Smooth muscle cell (in vitro differentiated cells): ENCODE results near the gene LENG9. TPM values are rescaled to one million over a fixed set of nuclear protein-coding genes. Genes with fewer than 3 reads are reported as not detected.
"Not testable (repeated sequence)": the region's sequence is repeated elsewhere in the genome, so short reads cannot be mapped to it uniquely, and the experiment has no call there.

Experiments
- DNase-seq: peaks from one replicate; lab custom pipeline; 2025; ENCODE audit not compliant: unreplicated experiment; lab: John Stamatoyannopoulos, UW
- H2AFZ ChIP-seq: fragments of 200-600 bp; sonication (generic); 2 replicates; pipeline ENCODE4 v1.6.0; 2016; ENCODE audit warnings: antibody characterized with exemption, low read depth, mild to moderate bottlenecking
- H3F3A ChIP-seq: fragments of 200-600 bp; sonication (generic); 2 replicates; pipeline ENCODE4 v1.6.0; 2017; ENCODE audit warnings: antibody characterized with exemption, low read depth
- H3K27ac ChIP-seq: fragments of 200-600 bp; sonication (generic); 2 replicates; pipeline ENCODE4 v1.5.1; 2016; ENCODE audit warnings: low read depth, mild to moderate bottlenecking
- H3K27me3 ChIP-seq: fragments of 200-600 bp; sonication (generic); 2 replicates; pipeline ENCODE4 v1.6.1; 2016; ENCODE audit warnings: low read depth, mild to moderate bottlenecking
- H3K36me3 ChIP-seq: fragments of 200-600 bp; sonication (generic); 2 replicates; pipeline ENCODE4 v1.5.1; 2016; ENCODE audit warnings: low read depth
- H3K4me1 ChIP-seq: fragments of 200-600 bp; sonication (generic); 2 replicates; pipeline ENCODE4 v1.5.1; 2016; ENCODE audit warnings: low read depth
- H3K4me2 ChIP-seq: fragments of 200-600 bp; sonication (generic); 2 replicates; pipeline ENCODE4 v1.6.0; 2016; ENCODE audit warnings: mild to moderate bottlenecking
- H3K4me3 ChIP-seq: fragments of 200-600 bp; sonication (generic); 2 replicates; pipeline ENCODE4 v1.5.1; 2016; ENCODE audit warnings: mild to moderate bottlenecking
- H3K79me2 ChIP-seq: fragments of 200-600 bp; sonication (generic); 2 replicates; pipeline ENCODE4 v1.6.0; 2016; ENCODE audit warnings: low read depth, mild to moderate bottlenecking
- H3K9ac ChIP-seq: fragments of 200-600 bp; sonication (generic); 2 replicates; pipeline ENCODE4 v1.6.0; 2016; ENCODE audit warnings: low read depth
- H3K9me3 ChIP-seq: fragments of 200-600 bp; sonication (generic); replicated peaks from 2 replicates; pipeline ENCODE4 v1.5.1; 2016; ENCODE audit warnings: low read depth
- H4K20me1 ChIP-seq: fragments of 200-600 bp; sonication (generic); 2 replicates; pipeline ENCODE4 v1.6.0; 2016; ENCODE audit warnings: low read depth
- CTCF ChIP-seq: fragments of 200-600 bp; sonication (generic); IDR thresholded peaks from 2 replicates; pipeline ENCODE4 v1.5.1; 2017; ENCODE audit warnings: borderline replicate concordance, mild to moderate bottlenecking, antibody characterized with exemption; ENCODE audit not compliant: insufficient read depth, poor library complexity, severe bottlenecking
- WGBS: methylation state at CpG from one replicate; pipeline ENCODE4 v1.1.7; 2016; ENCODE audit warnings: low lambda C conversion rate; 5-methylcytosine and 5-hydroxymethylcytosine counted together
- polyA plus RNA-seq: library from polyadenylated mRNA; unstranded; fragments of >200 nt; fragmentation: Nextera tagmentation; extraction: Ambion mirVana; gene quantifications from 2 replicates; pipeline ENCODE4 v1.2.1, GENCODE V29; 2016
- total RNA-seq: library from RNA; depleted of rRNA; stranded (reverse); fragments of >200 nt; gene quantifications from 2 replicates; pipeline ENCODE4 v1.2.3, GENCODE V29; 2014

LENG9 gene
- total RNA-seq: 1.7 and 4.1 TPM in 2 replicates
- polyA plus RNA-seq: 0.57 and 1.3 TPM in 2 replicates

- no peaks in the 10 kb centered on the region for H3K27me3 ChIP-seq
- H3K4me1 ChIP-seq: no peaks in the 10 kb centered on the region
- no peak for TF ChIP-seq CTCF
- peak within 1 kb of the TSS; percentile 90 for H3K27ac ChIP-seq
- H3K79me2 ChIP-seq: peaks cover 10% of the 10 kb centered on the region
- WGBS: 1% methylated on average over 38 of the region's 41 CpGs
- H3K9ac ChIP-seq: peak within 1 kb of the TSS; percentile 79
- H3F3A ChIP-seq: peaks cover 28% of the 10 kb centered on the region
- H3K36me3 ChIP-seq: no peaks in the 10 kb centered on the region
- peak; percentile 96 for DNase-seq
- H3K4me2 ChIP-seq: peak within 1 kb of the TSS; percentile 98
- peak within 1 kb of the TSS; percentile 54 for H3K4me3 ChIP-seq
- H2AFZ ChIP-seq: no peak within 1 kb of the TSS
- H4K20me1 ChIP-seq: peaks cover 45% of the 10 kb centered on the region
- H3K9me3 ChIP-seq: no peaks in the 10 kb centered on the region
Measured at GRCh38 chr19:54463531-54464043, at the start of gene LENG9. Gene LENG9, minus strand, starts transcription at chr19:54463778. Its CDS starts 252 bp downstream, at chr19:54463526.

GRCh38 chr19:54509200-54509940 is 45.8 kb upstream of the LENG9 start:
- H4K20me1 ChIP-seq, H2AFZ ChIP-seq, H3K4me3 ChIP-seq, H3K4me1 ChIP-seq, H3K79me2 ChIP-seq, DNase-seq, H3F3A ChIP-seq, H3K36me3 ChIP-seq, H3K27me3 ChIP-seq, H3K4me2 ChIP-seq, H3K9ac ChIP-seq, H3K9me3 ChIP-seq, H3K27ac ChIP-seq: not testable (repeated sequence)
- WGBS: 61% methylated on average over 16 of the region's 21 CpGs

- H3K9ac ChIP-seq, H3K9me3 ChIP-seq: not testable (repeated sequence)
Measured at GRCh38 chr19:54508487-54508886, 44.9 kb upstream of the LENG9 start.

GRCh38 chr19:54507824-54508223 is 44.2 kb upstream of the LENG9 start:
- H3K79me2 ChIP-seq: no peaks in the 10 kb centered on the region
- no peak overlapping the region for H3K4me3 ChIP-seq
- no peak for DNase-seq
- no peak for TF ChIP-seq CTCF
- H3K4me1 ChIP-seq: no peaks in the 10 kb centered on the region
- peaks cover 4% of the 10 kb centered on the region for H3K9me3 ChIP-seq
- no peaks in the 10 kb centered on the region for H3F3A ChIP-seq
- H3K27ac ChIP-seq: no peak overlapping the region
- no peaks in the 10 kb centered on the region for H3K27me3 ChIP-seq
- no peak overlapping the region for H3K4me2 ChIP-seq
- H3K36me3 ChIP-seq: no peaks in the 10 kb centered on the region
- no peak overlapping the region for H3K9ac ChIP-seq
- no peaks in the 10 kb centered on the region for H4K20me1 ChIP-seq
- WGBS: 79% methylated on average over 12 of the region's 12 CpGs
- H2AFZ ChIP-seq: no peak overlapping the region

More at GRCh38 chr19:54508487-54508886, 44.9 kb upstream of the LENG9 start:
- H3K27ac ChIP-seq, H4K20me1 ChIP-seq, DNase-seq, H3K27me3 ChIP-seq, H3K36me3 ChIP-seq, H3K4me3 ChIP-seq, H3K4me2 ChIP-seq, H3K79me2 ChIP-seq, H3K4me1 ChIP-seq, H3F3A ChIP-seq, H2AFZ ChIP-seq: not testable (repeated sequence)
- WGBS: 65% methylated on average over 2 of the region's 3 CpGs

GRCh38 chr19:54507038-54507717 is 43.6 kb upstream of the LENG9 start:
- H2AFZ ChIP-seq, H3K27ac ChIP-seq, H3K4me2 ChIP-seq, H3K9ac ChIP-seq, H3K9me3 ChIP-seq, H4K20me1 ChIP-seq, H3K4me3 ChIP-seq, H3K79me2 ChIP-seq, DNase-seq, H3K27me3 ChIP-seq, H3F3A ChIP-seq, H3K36me3 ChIP-seq, H3K4me1 ChIP-seq: not testable (repeated sequence)
- WGBS: 70% methylated on average over 9 of the region's 15 CpGs
